Measurements from ENCODE around the gene MMP17.

MMP17 gene

GRCh38 chr12:131831635-131832041 lies 3.4 kb downstream of the MMP17 start:
- DNase-seq = no peak

DNA sequence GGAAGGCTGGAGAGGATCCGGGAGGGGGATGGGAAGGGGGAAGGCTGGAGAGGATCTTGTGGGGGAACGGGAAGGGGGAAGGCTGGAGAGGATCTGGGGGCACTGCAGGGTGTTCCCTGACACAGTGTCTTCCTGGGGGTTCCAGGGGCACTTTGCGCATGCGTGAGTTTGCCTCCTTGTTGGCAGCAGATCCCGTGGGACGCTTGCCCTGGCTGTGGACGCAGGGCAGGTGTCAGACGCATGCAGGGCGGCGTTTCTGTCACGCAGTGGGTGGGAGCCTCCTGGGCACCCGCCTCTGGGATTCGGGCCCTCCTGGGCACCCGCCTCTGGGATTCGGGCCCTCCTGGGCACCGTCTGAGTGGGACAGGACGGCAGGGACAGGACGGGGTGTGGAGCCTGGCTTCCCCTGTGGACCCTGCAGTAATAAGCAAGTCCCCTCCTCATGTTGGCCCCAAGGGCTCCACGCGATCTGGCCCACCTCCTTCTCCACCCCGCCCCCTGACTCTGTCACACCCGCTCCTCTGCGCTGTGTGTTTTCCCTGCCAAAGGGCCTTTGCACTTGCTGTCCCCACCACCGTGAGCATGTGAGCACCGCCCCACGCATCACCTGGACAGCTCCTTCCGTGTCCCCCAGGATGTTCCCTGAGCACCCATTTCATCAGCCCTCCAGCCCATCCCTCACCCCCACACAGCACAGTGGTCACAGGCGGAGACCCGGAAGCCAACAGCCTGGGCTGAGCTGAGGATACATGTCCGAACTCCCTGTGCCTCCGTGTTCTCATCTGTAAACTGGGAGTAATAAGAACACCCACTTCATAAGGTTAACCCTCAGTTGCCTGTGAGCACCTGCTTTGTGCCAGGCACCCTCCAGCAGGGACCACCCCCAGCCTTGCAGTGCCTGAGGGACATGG lies 4.4 kb downstream of the MMP17 start:
- DNase-seq = no peak

DNA sequence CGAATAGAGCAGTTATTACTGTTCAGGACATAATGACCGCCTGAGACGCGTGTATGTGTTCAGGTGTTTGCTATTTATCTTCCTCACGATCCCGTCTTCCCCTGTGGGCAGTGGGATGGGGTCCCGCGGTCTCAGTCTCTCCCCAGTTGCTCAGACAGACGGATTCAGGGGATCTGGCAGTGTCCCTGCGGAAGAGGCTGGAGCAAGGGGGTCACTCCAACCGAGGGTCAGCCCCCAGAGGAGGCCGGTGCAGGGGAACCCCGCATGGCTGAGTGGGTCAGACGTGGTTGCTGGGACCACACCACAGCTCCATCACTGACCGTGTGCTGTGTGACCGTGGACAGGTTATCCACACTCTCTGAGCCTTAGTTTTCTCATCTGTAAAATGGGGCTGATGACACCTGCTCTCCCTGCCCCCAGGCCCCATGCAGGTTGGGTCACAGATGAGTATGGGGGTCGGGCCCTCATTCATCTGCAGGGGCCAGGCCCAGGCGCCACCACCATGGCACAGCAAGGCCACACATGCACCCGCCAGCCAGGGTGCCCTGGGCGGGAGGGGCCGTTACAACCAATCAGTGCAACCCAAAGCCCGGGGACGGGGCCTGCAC lies 5.2 kb downstream of the MMP17 start:
- DNase-seq = no peak

- no peak for DNase-seq
Observed at GRCh38 chr12:131833896-131834641, 5.9 kb downstream of the MMP17 start.

GRCh38 chr12:131834798-131835615 lies 6.8 kb downstream of the MMP17 start:
- no peak for DNase-seq

- DNase-seq = no peak
Observed at GRCh38 chr12:131835616-131836171, 7.5 kb downstream of the MMP17 start.

- DNase-seq = no peak
Observed at GRCh38 chr12:131836193-131836592, 8.0 kb downstream of the MMP17 start.

DNA sequence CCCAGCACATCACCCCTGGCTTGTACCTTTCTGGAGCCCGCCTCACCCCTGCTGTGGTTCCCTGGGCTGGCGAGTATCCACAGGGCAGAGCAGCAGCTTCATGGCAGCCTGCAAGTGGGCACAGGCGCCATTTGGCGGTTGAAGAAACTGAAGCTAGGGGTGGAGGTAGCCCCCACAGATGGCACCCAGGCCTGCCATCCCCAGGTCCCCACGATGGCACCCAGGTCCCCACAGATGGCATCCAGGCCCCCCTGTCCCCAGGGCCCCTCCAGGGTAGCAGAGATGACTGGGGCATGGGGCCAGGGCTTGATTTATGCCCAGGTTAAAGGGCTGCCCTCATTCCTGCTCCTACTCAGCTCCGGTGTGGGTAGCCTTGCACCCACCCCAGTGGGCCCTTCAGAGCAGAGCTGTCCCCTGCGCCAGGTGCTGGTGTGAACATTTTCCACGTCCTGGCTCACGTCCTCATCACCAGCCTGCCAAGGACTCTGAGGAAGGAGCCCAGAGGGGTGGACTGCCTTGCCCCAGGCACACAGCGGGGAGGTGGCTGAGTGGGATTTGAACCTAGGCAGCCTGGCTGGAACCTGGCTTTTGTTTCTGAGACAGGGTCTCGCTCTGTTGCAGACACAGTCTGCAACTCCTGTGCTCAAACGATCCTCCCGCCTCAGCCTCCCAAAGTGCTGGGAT lies 8.7 kb downstream of the MMP17 start:
- no peak for DNase-seq

DNA sequence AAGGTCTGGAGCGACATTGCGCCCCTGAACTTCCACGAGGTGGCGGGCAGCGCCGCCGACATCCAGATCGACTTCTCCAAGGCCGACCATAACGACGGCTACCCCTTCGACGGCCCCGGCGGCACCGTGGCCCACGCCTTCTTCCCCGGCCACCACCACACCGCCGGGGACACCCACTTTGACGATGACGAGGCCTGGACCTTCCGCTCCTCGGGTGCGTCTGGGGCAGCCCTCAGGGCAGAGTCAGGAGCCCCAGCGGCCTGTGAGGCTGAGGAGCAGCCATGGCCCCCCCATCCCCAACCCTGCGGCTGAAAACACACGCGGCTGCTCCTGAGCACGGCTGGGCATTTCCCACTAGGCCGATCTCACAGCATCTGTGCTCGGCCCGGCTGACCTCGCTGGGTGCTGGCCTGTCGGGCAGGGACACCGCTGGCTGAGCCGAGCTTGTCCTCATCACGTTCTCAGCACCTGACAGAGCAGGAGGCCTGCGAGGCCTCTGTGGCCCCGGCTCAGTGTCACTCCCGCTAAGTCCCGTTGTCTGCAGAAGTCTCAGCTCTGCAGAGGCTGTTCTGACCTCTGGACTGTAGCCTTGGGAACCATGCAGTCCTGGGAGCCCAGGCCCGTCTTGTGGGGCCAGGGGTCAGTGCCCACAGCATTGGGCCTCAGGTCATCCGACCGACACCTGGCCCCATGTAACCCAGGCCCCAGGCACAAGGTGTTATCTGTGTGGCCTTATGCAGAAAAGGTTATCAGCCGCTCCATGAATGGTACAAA lies 12.6 kb downstream of the MMP17 start:
- no peak for DNase-seq

- DNase-seq = no peak
Observed at GRCh38 chr12:131841547-131841946, 13.4 kb downstream of the MMP17 start.

DNA sequence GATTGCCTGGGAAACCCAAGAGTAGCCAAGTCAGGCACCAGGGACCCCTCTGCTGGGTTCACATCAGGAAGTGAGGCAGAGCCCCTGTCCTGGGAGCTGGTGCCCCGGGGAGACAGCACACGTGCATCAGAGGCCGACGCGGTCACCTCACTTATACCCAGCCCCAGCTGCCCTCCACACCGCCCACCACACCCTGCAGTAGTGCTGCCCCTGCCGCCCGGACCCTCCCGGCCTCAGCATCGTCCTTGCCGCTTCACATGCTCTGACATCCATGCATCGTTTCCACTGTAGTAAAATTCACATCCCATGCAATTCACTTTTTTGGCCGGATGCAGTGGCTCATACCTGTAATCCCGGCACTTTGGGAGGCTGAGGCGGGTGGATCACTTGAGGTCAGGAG lies 14.0 kb downstream of the MMP17 start:
- no peak for DNase-seq

GRCh38 chr12:131843527-131843926 lies 15.3 kb downstream of the MMP17 start:
- DNase-seq = no peak

DNA sequence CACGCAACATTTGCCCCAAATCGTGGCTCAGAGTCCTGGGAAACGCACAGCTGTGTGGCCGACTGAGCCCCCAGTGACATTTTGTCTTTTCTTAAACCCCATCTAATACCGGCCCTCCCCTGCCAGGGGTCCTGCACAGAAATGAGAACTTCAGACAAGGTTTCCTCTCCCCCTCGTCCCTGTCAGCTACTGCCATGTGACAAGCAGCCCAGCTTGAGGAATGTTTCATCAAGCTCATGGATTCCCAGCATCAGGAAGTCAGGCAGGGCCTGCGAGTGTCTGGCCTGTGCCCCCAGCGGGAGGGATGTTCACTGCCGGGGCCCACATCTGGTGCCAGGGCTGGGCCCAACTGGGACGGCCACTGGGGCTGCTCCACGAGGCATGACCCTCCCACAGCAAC lies 15.9 kb downstream of the MMP17 start:
- DNase-seq = no peak

GRCh38 chr12:131844656-131845055 lies 16.5 kb downstream of the MMP17 start:
- no peak for DNase-seq

DNA sequence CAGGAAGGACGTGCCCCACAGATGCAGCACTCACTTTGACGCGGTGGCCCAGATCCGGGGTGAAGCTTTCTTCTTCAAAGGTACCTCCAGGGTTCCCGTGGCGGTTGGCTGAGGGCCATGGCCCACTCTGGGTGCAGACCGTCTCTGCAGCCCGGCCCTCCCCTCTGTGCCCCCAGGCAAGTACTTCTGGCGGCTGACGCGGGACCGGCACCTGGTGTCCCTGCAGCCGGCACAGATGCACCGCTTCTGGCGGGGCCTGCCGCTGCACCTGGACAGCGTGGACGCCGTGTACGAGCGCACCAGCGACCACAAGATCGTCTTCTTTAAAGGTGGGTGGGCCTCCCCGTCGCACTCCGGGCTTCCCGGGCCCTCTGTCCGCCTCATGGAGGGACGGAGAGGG lies 16.9 kb downstream of the MMP17 start:
- no peak for DNase-seq

DNA sequence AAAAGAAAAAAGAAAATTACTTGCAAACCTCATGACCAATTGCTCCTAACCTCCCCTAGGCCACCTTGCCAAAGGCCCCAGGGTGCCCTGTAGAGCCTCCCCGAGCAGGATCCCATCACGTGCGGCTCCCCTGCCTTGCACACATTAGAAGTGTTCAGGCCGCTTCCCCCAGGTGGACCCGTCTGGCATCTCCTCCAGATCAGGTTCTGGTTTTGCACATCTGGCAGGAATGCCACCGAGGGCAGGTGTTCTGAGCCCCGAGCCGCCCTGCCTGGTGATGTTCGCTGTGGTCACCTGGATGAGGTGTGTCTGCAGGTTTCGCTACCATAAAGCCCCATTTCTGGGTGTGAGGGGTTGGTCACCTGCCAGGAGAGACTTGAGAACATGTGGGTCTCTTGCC lies 19.3 kb downstream of the MMP17 start:
- DNase-seq = no peak

DNA sequence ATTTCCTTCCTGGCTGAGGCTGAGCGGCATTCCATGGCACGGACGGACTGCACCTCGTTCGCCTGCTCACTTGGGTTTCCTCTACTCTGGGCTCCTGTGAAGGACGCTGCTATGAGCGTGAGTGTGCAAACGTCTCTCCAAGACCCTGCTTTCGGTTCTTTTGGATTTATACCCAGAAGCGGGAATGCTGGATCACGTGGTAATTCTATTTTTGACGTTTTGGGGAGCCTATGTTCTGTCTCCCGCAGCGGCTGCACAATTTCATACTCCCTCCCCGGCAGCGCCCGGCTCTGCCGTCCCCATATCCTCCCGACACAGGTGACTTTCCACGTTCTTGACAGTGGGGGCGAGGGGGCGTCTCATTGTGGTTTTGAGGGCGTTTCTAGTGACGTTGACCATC lies 20.6 kb downstream of the MMP17 start:
- no peak for DNase-seq

DNA sequence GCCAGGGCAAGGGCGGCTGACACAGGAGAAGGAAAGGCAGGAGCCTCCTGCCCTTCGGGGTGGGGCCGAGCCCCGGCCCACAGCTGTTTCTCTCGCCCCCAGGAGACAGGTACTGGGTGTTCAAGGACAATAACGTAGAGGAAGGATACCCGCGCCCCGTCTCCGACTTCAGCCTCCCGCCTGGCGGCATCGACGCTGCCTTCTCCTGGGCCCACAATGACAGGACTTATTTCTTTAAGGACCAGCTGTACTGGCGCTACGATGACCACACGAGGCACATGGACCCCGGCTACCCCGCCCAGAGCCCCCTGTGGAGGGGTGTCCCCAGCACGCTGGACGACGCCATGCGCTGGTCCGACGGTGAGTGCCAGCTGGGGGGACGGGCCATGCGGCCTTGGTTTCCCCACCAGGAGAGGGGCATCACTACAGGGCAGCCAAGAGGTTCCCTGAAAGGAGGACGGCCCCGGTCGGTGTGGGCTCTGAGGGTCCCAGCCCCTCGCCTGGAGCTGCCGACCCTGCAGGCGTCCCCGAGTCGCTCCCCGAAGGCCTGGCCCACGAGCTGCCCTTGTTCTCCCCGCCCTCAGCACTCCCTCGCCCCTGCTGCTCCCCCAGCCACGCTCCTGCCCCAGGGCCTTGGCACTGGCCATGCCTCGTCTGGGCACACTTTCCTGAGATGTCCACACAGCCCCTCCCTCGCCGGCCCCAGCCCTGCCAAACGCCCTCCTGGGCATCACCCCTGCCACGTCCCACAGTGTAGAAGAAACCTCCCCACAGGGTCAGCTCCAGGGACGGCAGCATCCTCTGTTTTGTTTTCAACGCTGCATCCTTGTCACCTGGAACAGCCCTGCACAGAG lies 21.7 kb downstream of the MMP17 start:
- no peak for DNase-seq

DNA sequence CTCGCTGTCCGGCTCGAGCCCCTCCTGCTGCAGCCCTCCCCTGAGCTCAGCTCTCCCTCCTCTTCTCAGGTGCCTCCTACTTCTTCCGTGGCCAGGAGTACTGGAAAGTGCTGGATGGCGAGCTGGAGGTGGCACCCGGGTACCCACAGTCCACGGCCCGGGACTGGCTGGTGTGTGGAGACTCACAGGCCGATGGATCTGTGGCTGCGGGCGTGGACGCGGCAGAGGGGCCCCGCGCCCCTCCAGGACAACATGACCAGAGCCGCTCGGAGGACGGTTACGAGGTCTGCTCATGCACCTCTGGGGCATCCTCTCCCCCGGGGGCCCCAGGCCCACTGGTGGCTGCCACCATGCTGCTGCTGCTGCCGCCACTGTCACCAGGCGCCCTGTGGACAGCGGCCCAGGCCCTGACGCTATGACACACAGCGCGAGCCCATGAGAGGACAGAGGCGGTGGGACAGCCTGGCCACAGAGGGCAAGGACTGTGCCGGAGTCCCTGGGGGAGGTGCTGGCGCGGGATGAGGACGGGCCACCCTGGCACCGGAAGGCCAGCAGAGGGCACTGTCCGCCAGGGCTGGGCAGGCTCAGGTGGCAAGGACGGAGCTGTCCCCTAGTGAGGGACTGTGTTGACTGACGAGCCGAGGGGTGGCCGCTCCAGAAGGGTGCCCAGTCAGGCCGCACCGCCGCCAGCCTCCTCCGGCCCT lies 22.8 kb downstream of the MMP17 start:
- DNase-seq = no peak

Measured in NCI-H2029 treated with DMSO at 0.1 percent for 48 hours (cell line).